GM12878 (cell line): ENCODE results near the gene MOXD1. TPM values are rescaled to one million over a fixed set of nuclear protein-coding genes. Genes with fewer than 3 reads are reported as not detected.

ENCODE experiments used
- ATAC-seq: fragments of 200-7000 bp; cut with Tn5 transposase; 3 replicates; pipeline ENCODE4 v1.9.1; 2020; ENCODE audit warnings: mild to moderate bottlenecking, moderate library complexity
- BruUV-seq: library from RNA; stranded (reverse); fragments of 400-500 nt; replicated peaks from 2 replicates; lab custom pipeline; 2021; lab: Mats Ljungman, UMichigan
- CTCF ChIA-PET: fragments of 300-600 bp; sonication (Branson Sonifier 250); formaldehyde crosslinking; extraction: SDS; loops from one replicate; lab custom pipeline; 2021; ENCODE audit warnings: inconsistent platforms; lab: Yijun Ruan, JAX
- POLR2A ChIA-PET: fragments of 350-600 bp; formaldehyde crosslinking; extraction: SDS; loops from one replicate; lab custom pipeline; 2021; ENCODE audit warnings: inconsistent platforms; lab: Charles Lee
- RAD21 ChIA-PET: fragments of 300-600 bp; sonication (Branson Sonifier 250); formaldehyde crosslinking; loops from one replicate; lab custom pipeline; 2023; ENCODE audit warnings: antibody characterized with exemption; ENCODE audit not compliant: unreplicated experiment; lab: Charles Lee
- SMC1A ChIA-PET: fragments of 300-600 bp; sonication (Branson Sonifier 250); formaldehyde crosslinking; loops from one replicate; lab custom pipeline; 2023; ENCODE audit not compliant: unreplicated experiment, uncharacterized antibody; lab: Charles Lee
- DNase-seq: peaks from one replicate; pipeline ENCODE4 v3.0.0-alpha.2; 2011; ENCODE audit warnings: low read depth, low spot score
- FAIRE-seq: peaks from 3 replicates; lab custom pipeline; 2011; peaks lifted over from hg19 to GRCh38; lab: Jason Lieb, UNC
- H2AFZ ChIP-seq: 2 replicates; pipeline ENCODE4 v1.6.0; 2011; ENCODE audit warnings: low read depth, low read length, control low read depth; ENCODE audit not compliant: control insufficient read depth
- H3K27ac ChIP-seq: 2 replicates; pipeline ENCODE4 v1.5.1; 2011; ENCODE audit warnings: control low read depth; ENCODE audit not compliant: control insufficient read depth, insufficient read depth
- H3K27me3 ChIP-seq, 2 experiments: replicated peaks in 1 of 2; 2 replicates each; pipeline versions ENCODE4 v1.6.0 to v1.6.1; 2011; ENCODE audit warnings: low read length in 1 of 2; ENCODE audit not compliant: control insufficient read depth in 2 of 2, insufficient read depth in 2 of 2
- H3K36me3 ChIP-seq, 2 experiments: 2 replicates each; pipeline ENCODE4 v1.5.1; 2011; ENCODE audit warnings: low read length in 1 of 2; ENCODE audit not compliant: control insufficient read depth in 2 of 2, insufficient read depth in 2 of 2
- H3K4me1 ChIP-seq: 2 replicates; pipeline ENCODE4 v1.6.1; 2011; ENCODE audit warnings: mild to moderate bottlenecking, low read length, moderate library complexity, mixed read lengths; ENCODE audit not compliant: control insufficient read depth, insufficient read depth
- H3K4me2 ChIP-seq: 2 replicates; pipeline ENCODE4 v1.6.0; 2011; ENCODE audit warnings: control low read depth; ENCODE audit not compliant: control insufficient read depth, insufficient read depth
- H3K4me3 ChIP-seq: fragments of 200-600 bp; sonication (generic); 2 replicates; pipeline ENCODE4 v1.5.1; 2016
- H3K79me2 ChIP-seq: 2 replicates; pipeline ENCODE4 v1.6.0; 2011; ENCODE audit warnings: low read length; ENCODE audit not compliant: control insufficient read depth, insufficient read depth
- H3K9ac ChIP-seq: 2 replicates; pipeline ENCODE4 v1.8.0; 2011; ENCODE audit warnings: low read length, control low read depth, mixed read lengths; ENCODE audit not compliant: control insufficient read depth, insufficient read depth
- H3K9me3 ChIP-seq: replicated peaks from 3 replicates; pipeline ENCODE4 v1.5.1; 2011; ENCODE audit warnings: mild to moderate bottlenecking, low read length; ENCODE audit not compliant: control insufficient read depth, insufficient read depth
- H4K20me1 ChIP-seq: 2 replicates; pipeline ENCODE4 v1.6.0; 2011; ENCODE audit not compliant: control insufficient read depth, insufficient read depth
- BHLHE40 ChIP-seq, 2 experiments: fragments of 450-650 bp in 1 of 2; IDR thresholded peaks; 2 replicates each; pipeline ENCODE4 v1.6.1; 2011 to 2017; ENCODE audit warnings: low read depth in 2 of 2, borderline replicate concordance in 1 of 2, improper control_type of control experiment in 1 of 2, low read length in 1 of 2, mild to moderate bottlenecking in 1 of 2
- EP300 ChIP-seq, 2 experiments: fragments of 150-350 bp in 1 of 2; IDR thresholded peaks; 2 replicates each; pipeline ENCODE4 v1.6.1; 2011 to 2012; ENCODE audit warnings: low read depth in 2 of 2, low read length in 2 of 2, borderline replicate concordance in 1 of 2, improper control_type of control experiment in 1 of 2, inconsistent platforms in 1 of 2; ENCODE audit not compliant: control insufficient read depth in 1 of 2
- HCFC1 ChIP-seq: fragments of 150-350 bp; IDR thresholded peaks from 2 replicates; pipeline ENCODE4 v1.6.1; 2014; ENCODE audit warnings: low read length
- JUNB ChIP-seq: IDR thresholded peaks from 2 replicates; pipeline ENCODE4 v1.6.1; 2016; ENCODE audit warnings: antibody characterized with exemption, mild to moderate bottlenecking
- MTA2 ChIP-seq: fragments of 450-650 bp; IDR thresholded peaks from 2 replicates; pipeline ENCODE4 v1.6.1; 2016; ENCODE audit warnings: low read depth, mild to moderate bottlenecking, moderate library complexity
- MTA3 ChIP-seq: IDR thresholded peaks from 2 replicates; pipeline ENCODE4 v1.6.1; 2012; ENCODE audit warnings: low read length, inconsistent platforms, borderline replicate concordance
- MXI1 ChIP-seq: fragments of 150-350 bp; IDR thresholded peaks from 2 replicates; pipeline ENCODE4 v1.6.1; 2011; ENCODE audit warnings: low read depth, mild to moderate bottlenecking, inconsistent platforms, low read length, improper control_type of control experiment
- NFYA ChIP-seq: IDR thresholded peaks from 2 replicates; pipeline ENCODE4 v1.6.1; 2011; ENCODE audit warnings: low read depth, mild to moderate bottlenecking, low read length, improper control_type of control experiment, borderline replicate concordance
- NR2C2 ChIP-seq: IDR thresholded peaks from 2 replicates; pipeline ENCODE4 v1.6.1; 2011; ENCODE audit warnings: borderline replicate concordance, low read depth; ENCODE audit not compliant: control insufficient read depth, insufficient read length
- POU2F2 ChIP-seq: IDR thresholded peaks from 3 replicates; pipeline ENCODE4 v1.6.1; 2011; ENCODE audit warnings: low read depth, mild to moderate bottlenecking, low read length, borderline replicate concordance
- RCOR1 ChIP-seq: conservative IDR thresholded peaks from 2 replicates; pipeline ENCODE4 v1.6.1; 2012; ENCODE audit warnings: low read depth, low read length, improper control_type of control experiment
- RELA ChIP-seq: fragments of 450-650 bp; IDR thresholded peaks from 2 replicates; pipeline ENCODE4 v1.8.0; 2014; ENCODE audit warnings: borderline replicate concordance; ENCODE audit not compliant: partially characterized antibody
- RUNX3 ChIP-seq: IDR thresholded peaks from 2 replicates; pipeline ENCODE4 v1.6.1; 2012; ENCODE audit warnings: low read length, inconsistent platforms
- SREBF1 ChIP-seq: IDR thresholded peaks from 2 replicates; pipeline ENCODE4 v1.6.1; 2012; ENCODE audit warnings: mild to moderate bottlenecking, low read length
- TCF3 ChIP-seq: IDR thresholded peaks from 2 replicates; pipeline ENCODE4 v1.6.1; 2012; ENCODE audit warnings: low read depth, mild to moderate bottlenecking, low read length, borderline replicate concordance; ENCODE audit not compliant: insufficient read depth
- TCF7 ChIP-seq: IDR thresholded peaks from 2 replicates; pipeline ENCODE4 v1.6.1; 2014; ENCODE audit warnings: antibody characterized with exemption, borderline replicate concordance
- ZNF24 ChIP-seq: fragments of 450-650 bp; IDR thresholded peaks from 2 replicates; pipeline ENCODE4 v1.6.1; 2017; ENCODE audit warnings: antibody characterized with exemption, mild to moderate bottlenecking
- WGBS: methylation state at CpG from one replicate; pipeline ENCODE4 v1.1.6; 2016; ENCODE audit warnings: low lambda C conversion rate; ENCODE audit not compliant: insufficient replicate concordance, insufficient coverage; ENCODE audit errors: missing lambda C conversion rate; 5-methylcytosine and 5-hydroxymethylcytosine counted together
- in situ Hi-C: fragments of 300-500 bp; cut with MboI; formaldehyde crosslinking; loops from 9 replicates; pipeline ENCODE4 v1.14.3; 2018; ENCODE audit warnings: mixed read lengths
- intact Hi-C: fragments of 100-400 bp; cut with micrococcal nuclease; formaldehyde crosslinking; loops from one replicate; pipeline ENCODE4 v1.14.2; 2022; ENCODE audit not compliant: unreplicated experiment
- polyA plus RNA-seq, 11 experiments: library from polyadenylated mRNA; depleted of rRNA in 4 of 11; unstranded in 6 of 11; stranded (reverse) in 5 of 11; fragments of >200 nt; fragmentation: Nextera tagmentation in 4 of 11; fragmentation: Illumina TruSeq in 1 of 11; extraction: Ambion mirVana in 4 of 11; extraction: Trizol in 1 of 11; gene quantifications; 1 replicate in 1 of 11; 2 replicates in 10 of 11; pipeline versions ENCODE4 v1.2.1 to v1.2.3, GENCODE V29; 2011 to 2016; ENCODE audit warnings: inconsistent platforms in 2 of 11, missing spikeins in 2 of 11, low read depth in 1 of 11
- total RNA-seq, 4 experiments: library from RNA; depleted of rRNA in 3 of 4; stranded (reverse); fragments of >200 nt in 3 of 4; fragmentation: Illumina TruSeq in 1 of 4; extraction: Trizol in 1 of 4; gene quantifications; 2 replicates each; pipeline versions ENCODE4 v1.2.1 to v1.2.3, GENCODE V29; 2013 to 2021
- TF ChIP-seq, protein P1 (sequence below): fragments of 450-650 bp; IDR thresholded peaks from 2 replicates; pipeline ENCODE4 v1.6.1; 2016; ENCODE audit warnings: mild to moderate bottlenecking, moderate library complexity, borderline replicate concordance

MOXD1 gene
- total and polyA plus RNA-seq, 10 of the 15 experiments (the other 5 are each of a cell fraction or from before 2014, with no cell fraction given), result 0.03 to 2.1 (median 0.64) TPM

DNA sequence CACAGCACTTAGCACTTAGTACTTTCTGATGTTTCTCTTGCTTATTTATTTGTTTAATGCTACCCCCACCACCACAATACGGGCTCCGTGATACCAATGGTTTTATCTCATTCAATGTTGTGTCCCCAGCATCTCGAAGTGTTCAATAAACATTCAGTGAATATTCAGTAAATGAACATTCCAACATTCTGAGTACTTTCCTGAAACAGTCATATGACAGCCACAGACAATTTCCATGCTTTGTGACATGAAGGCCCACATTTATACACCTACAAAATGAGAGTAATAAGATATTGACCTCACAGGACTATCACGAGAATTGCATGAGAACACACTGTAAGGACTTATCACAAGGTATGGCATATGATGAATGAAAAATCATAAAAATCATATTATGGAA is 10.8 kb downstream of the MOXD1 start:
- Histone ChIP-seq H3K9ac (no peak overlapping the region), H3K4me3 (no peak overlapping the region), H3K4me2 (no peak overlapping the region), H3K27me3 (no peaks in the 10 kb centered on the region), H4K20me1 (no peaks in the 10 kb centered on the region), H3K79me2 (no peaks in the 10 kb centered on the region; the same call in 1 of the 2 replicates), H3K9me3 (peaks cover 9% of the 10 kb centered on the region), H3K4me1 (no peaks in the 10 kb centered on the region), H3K36me3 (no peaks in the 10 kb centered on the region), H2AFZ (no peak overlapping the region), H3K27ac (no peak overlapping the region)
- in situ Hi-C loops, result no loop called here
- no peak for FAIRE-seq
- no peak for ATAC-seq
- ChIA-PET RAD21 (interaction anchor here (2.1 kb wide), 1 partner anchor 110 kb away, joined by 6 read pairs; no protein-coding TSS in a partner anchor), CTCF (interaction anchor here (1.2 to 1.7 kb wide), 2 partner anchors 95 to 110 kb away, joined by 5 read pairs; no protein-coding TSS in a partner anchor), SMC1A (interaction anchor here (1.0 kb wide), 1 partner anchor 24 kb away, joined by 4 read pairs; no protein-coding TSS in a partner anchor), POLR2A (no interaction called here)
- 67% methylated on average over 4 of the region's 4 CpGs for WGBS
- no peak for DNase-seq
- no TSS peak for BruUV-seq
- intact Hi-C loops, result no loop called here
- TF ChIP-seq NR2C2, result no peak
- no peak for TF ChIP-seq MXI1
- TF ChIP-seq RELA, result no peak
- TF ChIP-seq MTA2, result no peak
- no peak for TF ChIP-seq ZNF24
- no peak for TF ChIP-seq HCFC1
- no peak for TF ChIP-seq TCF7
- no peak for TF ChIP-seq JUNB
- no peak for TF ChIP-seq RUNX3
- no peak for TF ChIP-seq MTA3
- TF ChIP-seq RCOR1, result no peak
- no peak for TF ChIP-seq NFYA
- TF ChIP-seq, protein P1, sequence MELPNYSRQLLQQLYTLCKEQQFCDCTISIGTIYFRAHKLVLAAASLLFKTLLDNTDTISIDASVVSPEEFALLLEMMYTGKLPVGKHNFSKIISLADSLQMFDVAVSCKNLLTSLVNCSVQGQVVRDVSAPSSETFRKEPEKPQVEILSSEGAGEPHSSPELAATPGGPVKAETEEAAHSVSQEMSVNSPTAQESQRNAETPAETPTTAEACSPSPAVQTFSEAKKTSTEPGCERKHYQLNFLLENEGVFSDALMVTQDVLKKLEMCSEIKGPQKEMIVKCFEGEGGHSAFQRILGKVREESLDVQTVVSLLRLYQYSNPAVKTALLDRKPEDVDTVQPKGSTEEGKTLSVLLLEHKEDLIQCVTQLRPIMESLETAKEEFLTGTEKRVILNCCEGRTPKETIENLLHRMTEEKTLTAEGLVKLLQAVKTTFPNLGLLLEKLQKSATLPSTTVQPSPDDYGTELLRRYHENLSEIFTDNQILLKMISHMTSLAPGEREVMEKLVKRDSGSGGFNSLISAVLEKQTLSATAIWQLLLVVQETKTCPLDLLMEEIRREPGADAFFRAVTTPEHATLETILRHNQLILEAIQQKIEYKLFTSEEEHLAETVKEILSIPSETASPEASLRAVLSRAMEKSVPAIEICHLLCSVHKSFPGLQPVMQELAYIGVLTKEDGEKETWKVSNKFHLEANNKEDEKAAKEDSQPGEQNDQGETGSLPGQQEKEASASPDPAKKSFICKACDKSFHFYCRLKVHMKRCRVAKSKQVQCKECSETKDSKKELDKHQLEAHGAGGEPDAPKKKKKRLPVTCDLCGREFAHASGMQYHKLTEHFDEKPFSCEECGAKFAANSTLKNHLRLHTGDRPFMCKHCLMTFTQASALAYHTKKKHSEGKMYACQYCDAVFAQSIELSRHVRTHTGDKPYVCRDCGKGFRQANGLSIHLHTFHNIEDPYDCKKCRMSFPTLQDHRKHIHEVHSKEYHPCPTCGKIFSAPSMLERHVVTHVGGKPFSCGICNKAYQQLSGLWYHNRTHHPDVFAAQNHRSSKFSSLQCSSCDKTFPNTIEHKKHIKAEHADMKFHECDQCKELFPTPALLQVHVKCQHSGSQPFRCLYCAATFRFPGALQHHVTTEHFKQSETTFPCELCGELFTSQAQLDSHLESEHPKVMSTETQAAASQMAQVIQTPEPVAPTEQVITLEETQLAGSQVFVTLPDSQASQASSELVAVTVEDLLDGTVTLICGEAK, result no peak
- TF ChIP-seq SREBF1, result no peak
- TF ChIP-seq TCF3, result no peak
- no peak for TF ChIP-seq POU2F2
- TF ChIP-seq EP300 (IDR thresholded peaks at IDR 0.05; ENCODE audit: borderline replicate concordance in 1 of 2, control insufficient read depth in 1 of 2, low read depth in 2 of 2, low read length in 2 of 2), result no peak
- TF ChIP-seq BHLHE40 (IDR thresholded peaks at IDR 0.05; ENCODE audit: borderline replicate concordance in 1 of 2, low read depth in 2 of 2, low read length in 1 of 2), result no peak
